Gastroesophageal sphincter (tissue), 4 donors: ENCODE measurements around the gene UGT2B10. TPM values are rescaled to one million over a fixed set of nuclear protein-coding genes. Genes with fewer than 3 reads are reported as not detected.

ENCODE experiments used
- ATAC-seq: fragments of 150-250 bp; one replicate; pipeline ENCODE4 v1.9.1; 2016; ENCODE audit warnings: mild to moderate bottlenecking, moderate library complexity
- H3K27ac ChIP-seq, 4 donors: fragments of 200-600 bp; sonication (generic) in 3 of 4; 1 replicate in 3 of 4; 2 replicates in 1 of 4; pipeline ENCODE4 v1.5.1; 2016 to 2019
- H3K27me3 ChIP-seq: fragments of 200-600 bp; sonication (generic); one replicate; pipeline ENCODE4 v1.5.1; 2019
- H3K36me3 ChIP-seq, 2 donors: fragments of 200-600 bp; sonication (generic); one replicate each; pipeline ENCODE4 v1.5.1; 2019; ENCODE audit warnings: control low read depth in 1 of 2
- H3K4me1 ChIP-seq, 3 donors: fragments of 200-600 bp; sonication (generic); 1 replicate in 2 of 3; 2 replicates in 1 of 3; pipeline ENCODE4 v1.5.1; 2016 to 2019; ENCODE audit warnings: control low read depth in 2 of 3
- H3K4me3 ChIP-seq, 2 donors: fragments of 200-600 bp; sonication (generic); one replicate each; pipeline ENCODE4 v1.5.1; 2019; ENCODE audit warnings: mild to moderate bottlenecking in 1 of 2, moderate library complexity in 1 of 2
- H3K9me3 ChIP-seq, 3 donors: fragments of 200-600 bp; sonication (generic); one replicate each; pipeline ENCODE4 v1.5.1; 2017 to 2019; ENCODE audit warnings: control low read depth in 2 of 3
- CTCF ChIP-seq, 4 experiments: fragments of 200-600 bp in 2 of 4; fragments of 450-650 bp in 2 of 4; sonication (generic) in 1 of 4; IDR thresholded peaks; one replicate each; pipeline ENCODE4 v1.5.1; 2017 to 2019; ENCODE audit warnings: antibody characterized with exemption in 4 of 4, mild to moderate bottlenecking in 2 of 4, moderate library complexity in 2 of 4
- EP300 ChIP-seq: sonication (generic); formaldehyde crosslinking; IDR thresholded peaks from one replicate; pipeline ENCODE4 v1.6.1; 2017; ENCODE audit warnings: antibody characterized with exemption, mild to moderate bottlenecking
- POLR2A ChIP-seq, 2 donors: fragments of 450-650 bp; IDR thresholded peaks; one replicate each; pipeline ENCODE4 v1.6.1; 2017; ENCODE audit warnings: antibody characterized with exemption in 2 of 2, mild to moderate bottlenecking in 2 of 2, moderate library complexity in 1 of 2
- POLR2AphosphoS5 ChIP-seq: sonication (generic); formaldehyde crosslinking; IDR thresholded peaks from one replicate; pipeline ENCODE4 v1.6.1; 2017; ENCODE audit warnings: antibody characterized with exemption
- WGBS, 2 donors: methylation state at CpG; one replicate each; pipeline ENCODE4 v1.1.5; 2018; ENCODE audit warnings: low coverage in 1 of 2; 5-methylcytosine and 5-hydroxymethylcytosine counted together
- total RNA-seq, 4 donors: library from RNA; depleted of rRNA; stranded (reverse); fragments of >200 nt; gene quantifications; one replicate each; pipeline ENCODE4 v1.1.0, GENCODE V29; 2016

Gene UGT2B10
- total RNA-seq, 4 donors from 2014 or later, result not detected

GRCh38 chr4:68831642-68832041 is 15.8 kb downstream of the UGT2B10 start:
- Histone ChIP-seq H3K4me3 (no peak overlapping the region), H3K36me3 (no peaks in the 10 kb centered on the region), H3K27ac (no peak overlapping the region), H3K27me3 (no peaks in the 10 kb centered on the region), H3K4me1 (no peaks in the 10 kb centered on the region), H3K9me3 (no peaks in the 10 kb centered on the region)
- ATAC-seq, result no peak
- TF ChIP-seq CTCF (IDR thresholded peaks at IDR 0.05) (no peak), POLR2AphosphoS5 (no peak), EP300 (no peak), POLR2A (IDR thresholded peaks at IDR 0.05) (no peak)

- H3K27me3 ChIP-seq, result no peaks in the 10 kb centered on the region
- no peaks in the 10 kb centered on the region for H3K4me1 ChIP-seq
- no peak overlapping the region for H3K4me3 ChIP-seq
- TF ChIP-seq POLR2AphosphoS5 (no peak), EP300 (no peak), POLR2A (IDR thresholded peaks at IDR 0.05) (no peak), CTCF (IDR thresholded peaks at IDR 0.05) (no peak)
- H3K27ac ChIP-seq, result no peak overlapping the region
- no peaks in the 10 kb centered on the region for H3K36me3 ChIP-seq
- no peak for ATAC-seq
- 54 to 75% methylated on average over 3 of the region's 3 CpGs for whole genome bisulfite sequencing, 2 donors
- peaks cover 0 to 5% (median 0%) of the 10 kb centered on the region in 3 donors for H3K9me3 ChIP-seq
These were observed 34.5 kb downstream of the UGT2B10 start for GRCh38 chr4:68850293-68850692.

GRCh38 chr4:68855771-68856170 is 40.0 kb downstream of the UGT2B10 start:
- ATAC-seq, result no peak
- no peaks in the 10 kb centered on the region for H3K27me3 ChIP-seq
- no peaks in the 10 kb centered on the region for H3K36me3 ChIP-seq
- H3K4me3 ChIP-seq, result no peak overlapping the region
- 10 to 14% methylated on average over 1 to 2 of the region's 2 CpGs for WGBS, 2 donors
- H3K27ac ChIP-seq, result no peak overlapping the region
- no peaks in the 10 kb centered on the region for H3K4me1 ChIP-seq
- peaks cover 0 to 9% (median 0%) of the 10 kb centered on the region in 3 donors for H3K9me3 ChIP-seq
- TF ChIP-seq POLR2A (IDR thresholded peaks at IDR 0.05), result no peak
- TF ChIP-seq CTCF (IDR thresholded peaks at IDR 0.05), result no peak
- TF ChIP-seq EP300, result no peak
- no peak for TF ChIP-seq POLR2AphosphoS5

GRCh38 chr4:68858039-68858438 is 42.2 kb downstream of the UGT2B10 start:
- TF ChIP-seq POLR2A (IDR thresholded peaks at IDR 0.05), result no peak
- TF ChIP-seq POLR2AphosphoS5, result no peak
- TF ChIP-seq CTCF (IDR thresholded peaks at IDR 0.05), result no peak
- TF ChIP-seq EP300, result no peak
- ATAC-seq, result no peak
- no peak overlapping the region for H3K4me3 ChIP-seq
- no peaks in the 10 kb centered on the region for H3K4me1 ChIP-seq
- no peaks in the 10 kb centered on the region for H3K36me3 ChIP-seq
- H3K27me3 ChIP-seq, result no peaks in the 10 kb centered on the region
- no peak overlapping the region for H3K27ac ChIP-seq
- H3K9me3 ChIP-seq, result peaks cover 0 to 9% (median 0%) of the 10 kb centered on the region in 3 donors

GRCh38 chr4:68859655-68860054 is 43.9 kb downstream of the UGT2B10 start:
- no peak for TF ChIP-seq CTCF (IDR thresholded peaks at IDR 0.05)
- no peak for TF ChIP-seq POLR2AphosphoS5
- no peak for TF ChIP-seq POLR2A (IDR thresholded peaks at IDR 0.05)
- no peak for TF ChIP-seq EP300
- peaks cover 0 to 9% (median 0%) of the 10 kb centered on the region in 3 donors for H3K9me3 ChIP-seq
- no peaks in the 10 kb centered on the region for H3K36me3 ChIP-seq
- H3K4me3 ChIP-seq, result no peak overlapping the region
- no peaks in the 10 kb centered on the region for H3K4me1 ChIP-seq
- H3K27me3 ChIP-seq, result no peaks in the 10 kb centered on the region
- H3K27ac ChIP-seq, result no peak overlapping the region
- no peak for ATAC-seq
- WGBS, 2 donors, result 65 to 67% methylated on average over 1 of the region's 1 CpG
